Keratinocyte (primary cell): Measurements from ENCODE around the gene INTU.

Experiments
- EZH2 ChIP-seq: IDR thresholded peaks from one replicate; pipeline ENCODE4 v1.6.1; 2012; ENCODE audit warnings: inconsistent platforms, mild to moderate bottlenecking, low read length, moderate library complexity
- TF ChIP-seq, protein P1 (sequence below), 3 experiments: IDR thresholded peaks in 1 of 3; conservative IDR thresholded peaks in 1 of 3; optimal IDR thresholded peaks in 1 of 3; 2 replicates in 2 of 3; 3 replicates in 1 of 3; pipeline versions ENCODE3 to v1.5.1; 2011; ENCODE audit warnings: low read length in 3 of 3, mild to moderate bottlenecking in 3 of 3, moderate library complexity in 2 of 3, control low read depth in 1 of 3, inconsistent platforms in 1 of 3; ENCODE audit not compliant: insufficient read depth in 2 of 3; ENCODE audit errors: extremely low read depth in 1 of 3

DNA sequence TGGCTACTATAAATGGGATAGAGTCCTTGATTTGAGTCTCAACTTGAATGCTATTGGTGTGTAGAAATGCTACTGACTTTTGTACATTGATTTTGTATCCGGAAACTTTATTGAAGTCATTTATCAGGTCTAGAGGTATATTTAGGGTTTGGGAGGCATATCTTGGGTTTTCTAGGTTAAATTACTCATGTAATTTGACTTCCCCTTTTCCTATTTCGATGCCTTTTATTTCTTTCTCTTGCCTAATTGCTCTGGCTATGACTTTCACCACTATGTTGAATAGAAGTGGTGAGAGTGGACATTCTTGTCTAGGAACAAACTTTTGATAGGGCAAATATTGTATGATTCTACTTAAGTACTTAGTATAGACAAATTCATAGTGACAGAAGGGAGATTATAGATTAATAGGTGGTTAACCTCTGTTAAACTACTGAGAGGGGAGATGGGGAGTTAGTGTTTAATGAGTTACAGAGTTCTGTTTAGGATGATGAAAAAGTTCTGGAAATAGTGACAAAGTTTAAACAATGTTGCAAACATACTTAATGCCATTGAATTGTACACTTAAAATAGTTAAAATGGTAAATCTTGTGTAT is 126.6 kb downstream of the INTU start:
- TF ChIP-seq, protein P1, sequence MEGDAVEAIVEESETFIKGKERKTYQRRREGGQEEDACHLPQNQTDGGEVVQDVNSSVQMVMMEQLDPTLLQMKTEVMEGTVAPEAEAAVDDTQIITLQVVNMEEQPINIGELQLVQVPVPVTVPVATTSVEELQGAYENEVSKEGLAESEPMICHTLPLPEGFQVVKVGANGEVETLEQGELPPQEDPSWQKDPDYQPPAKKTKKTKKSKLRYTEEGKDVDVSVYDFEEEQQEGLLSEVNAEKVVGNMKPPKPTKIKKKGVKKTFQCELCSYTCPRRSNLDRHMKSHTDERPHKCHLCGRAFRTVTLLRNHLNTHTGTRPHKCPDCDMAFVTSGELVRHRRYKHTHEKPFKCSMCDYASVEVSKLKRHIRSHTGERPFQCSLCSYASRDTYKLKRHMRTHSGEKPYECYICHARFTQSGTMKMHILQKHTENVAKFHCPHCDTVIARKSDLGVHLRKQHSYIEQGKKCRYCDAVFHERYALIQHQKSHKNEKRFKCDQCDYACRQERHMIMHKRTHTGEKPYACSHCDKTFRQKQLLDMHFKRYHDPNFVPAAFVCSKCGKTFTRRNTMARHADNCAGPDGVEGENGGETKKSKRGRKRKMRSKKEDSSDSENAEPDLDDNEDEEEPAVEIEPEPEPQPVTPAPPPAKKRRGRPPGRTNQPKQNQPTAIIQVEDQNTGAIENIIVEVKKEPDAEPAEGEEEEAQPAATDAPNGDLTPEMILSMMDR (optimal IDR thresholded peaks at IDR 0.05 in 1 of 3, IDR thresholded peaks at IDR 0.05 in 1 of 3, conservative IDR thresholded peaks at IDR 0.05 in 1 of 3; ENCODE audit: extremely low read depth in 1 of 3, insufficient read depth in 2 of 3, low read length in 3 of 3), result no peak
- TF ChIP-seq EZH2, result no peak
